GM21723 (cell line): ENCODE data around the gene GPC3.

Source experiments
- ATAC-seq: cut with Tn5 transposase; IDR thresholded peaks from one replicate; pipeline ENCODE4 v1.9.1; 2021; ENCODE audit warnings: mild to moderate bottlenecking, moderate library complexity; ENCODE audit not compliant: unreplicated experiment

Gene GPC3

DNA sequence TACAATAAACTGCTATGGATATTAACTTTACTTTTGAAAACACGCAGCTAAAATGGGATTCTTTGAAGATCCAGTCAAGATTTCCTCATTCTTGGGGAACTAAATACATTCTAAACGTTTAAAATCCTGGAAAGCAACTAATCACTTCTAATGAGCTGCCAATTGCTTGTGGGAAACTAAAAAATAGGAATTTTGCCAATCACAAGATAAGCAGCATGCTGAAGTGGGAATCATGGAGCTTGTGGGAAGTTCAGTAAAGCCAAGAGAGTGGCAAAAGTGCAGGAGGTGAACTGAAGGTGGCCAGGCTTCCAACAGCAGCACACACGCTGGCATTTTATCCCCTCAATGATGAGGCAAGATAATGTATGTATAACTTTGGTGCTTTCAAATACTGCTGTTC, 133.0 kb downstream of the GPC3 start:
- ATAC-seq, result no peak

- no peak for ATAC-seq
These were observed 135.0 kb downstream of the GPC3 start for GRCh38 chrX:133850399-133850798.

DNA sequence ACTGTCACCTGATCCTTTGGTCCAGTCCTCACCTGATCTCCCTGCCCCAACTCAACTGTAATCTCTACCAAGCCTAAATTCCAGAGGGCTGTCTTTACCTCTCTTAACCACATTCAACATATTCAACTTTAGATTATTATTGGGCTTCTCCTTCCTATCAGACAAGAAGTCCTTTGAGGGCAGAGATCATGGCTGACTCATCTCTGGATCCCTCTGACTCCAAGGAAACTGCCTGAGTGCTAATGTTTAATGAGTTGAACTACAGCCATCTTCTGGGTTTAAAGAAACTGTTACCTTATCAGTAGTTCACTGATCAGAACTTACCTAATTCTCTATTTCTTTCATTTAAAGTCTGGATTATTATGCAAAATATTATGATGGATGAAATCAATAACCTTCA, 135.7 kb downstream of the GPC3 start:
- no peak for ATAC-seq

DNA sequence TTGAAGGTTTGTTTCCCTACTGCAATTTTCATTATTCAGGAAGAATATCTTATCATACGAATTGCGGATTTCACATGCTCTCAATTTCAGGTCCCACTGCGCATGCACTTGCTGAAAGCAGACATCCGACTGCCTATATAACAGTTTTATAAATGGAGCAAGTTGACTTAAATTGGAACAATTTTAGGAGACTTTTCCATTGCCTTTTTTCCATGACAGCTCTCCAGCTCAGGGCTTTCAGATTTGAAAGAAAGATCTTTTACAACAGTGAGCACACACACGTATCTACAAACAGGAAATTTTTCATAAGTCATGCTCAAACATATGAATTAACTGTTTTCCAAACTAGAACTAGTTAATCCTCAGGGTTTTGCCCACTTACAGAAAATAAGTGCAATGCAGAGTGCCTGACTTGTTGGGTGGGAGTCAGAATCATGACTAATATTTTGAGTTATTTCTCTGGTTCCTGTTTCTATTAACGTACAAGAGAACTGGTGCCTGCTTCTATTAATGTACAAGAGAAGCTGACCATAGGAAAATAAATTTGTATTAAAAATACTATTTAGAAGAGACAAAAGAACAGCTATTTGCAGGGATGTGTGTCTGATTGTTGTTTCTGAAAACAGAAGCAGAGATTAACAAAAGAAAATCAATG, 137.9 kb downstream of the GPC3 start:
- ATAC-seq, result no peak

DNA sequence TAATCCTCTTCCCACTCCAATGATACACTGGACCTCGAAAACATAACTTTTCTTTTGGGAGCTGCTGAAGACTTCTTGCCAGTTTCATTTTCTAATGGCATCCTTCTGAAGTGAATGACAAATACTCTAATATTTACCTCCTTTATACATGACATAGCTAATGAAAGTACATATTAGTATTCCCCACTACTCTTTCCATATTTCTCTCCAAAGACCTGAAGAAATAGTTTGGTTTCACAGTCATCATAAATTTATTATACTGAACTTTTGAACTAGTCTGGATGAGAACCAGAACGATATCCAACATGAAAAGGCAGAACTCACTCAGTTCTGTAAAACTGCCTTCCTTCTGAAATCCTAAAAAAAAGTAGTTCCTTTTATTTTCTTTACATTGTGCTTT, 139.1 kb downstream of the GPC3 start:
- ATAC-seq, result no peak

DNA sequence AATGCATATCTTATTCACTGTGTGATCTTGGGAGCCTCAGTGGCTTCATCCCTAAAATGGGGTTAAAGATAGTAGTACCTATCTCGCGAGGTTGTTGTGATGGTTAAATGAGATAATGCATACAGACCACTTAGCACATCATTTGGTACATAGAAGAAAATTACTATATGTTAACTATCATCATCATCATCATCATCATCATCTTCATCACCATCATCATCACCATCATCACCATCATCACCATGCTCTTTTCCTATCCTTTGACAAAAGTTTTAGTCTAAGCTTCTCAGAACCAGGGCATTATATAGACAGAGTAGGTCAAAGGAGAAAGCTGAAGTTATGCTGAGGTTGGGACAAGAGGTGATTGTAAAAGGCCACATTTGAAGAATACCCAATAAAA, 145.0 kb downstream of the GPC3 start:
- ATAC-seq, result no peak

- no peak for ATAC-seq
These were observed 146.4 kb downstream of the GPC3 start for GRCh38 chrX:133838761-133839676.

- no peak for ATAC-seq
These were observed 148.3 kb downstream of the GPC3 start for GRCh38 chrX:133837091-133837490.

DNA sequence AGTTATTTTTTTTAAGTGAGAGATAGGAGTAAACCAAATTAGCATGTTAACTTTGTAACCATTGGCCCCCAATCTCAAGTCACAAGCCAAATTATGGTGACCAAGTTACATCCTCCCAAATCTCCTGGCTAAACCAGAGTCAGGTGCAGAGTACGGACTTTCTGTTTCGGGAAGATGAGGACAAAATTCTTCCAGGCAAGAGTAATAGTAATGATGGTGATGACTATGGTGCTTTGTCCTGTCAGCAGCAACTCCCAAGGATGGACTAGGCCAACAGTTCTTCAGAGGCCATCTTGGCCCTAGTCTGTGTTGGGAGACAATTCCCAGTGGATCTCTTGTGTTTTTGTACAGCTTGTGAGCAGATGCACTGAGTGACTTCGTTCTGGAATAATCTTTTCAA, 148.8 kb downstream of the GPC3 start:
- no peak for ATAC-seq

- ATAC-seq, result no peak
These were observed 150.6 kb downstream of the GPC3 start for GRCh38 chrX:133834771-133835170.

- no peak for ATAC-seq
These were observed 165.8 kb downstream of the GPC3 start for GRCh38 chrX:133819546-133819945.

GRCh38 chrX:133818019-133818418, 167.4 kb downstream of the GPC3 start:
- no peak for ATAC-seq

DNA sequence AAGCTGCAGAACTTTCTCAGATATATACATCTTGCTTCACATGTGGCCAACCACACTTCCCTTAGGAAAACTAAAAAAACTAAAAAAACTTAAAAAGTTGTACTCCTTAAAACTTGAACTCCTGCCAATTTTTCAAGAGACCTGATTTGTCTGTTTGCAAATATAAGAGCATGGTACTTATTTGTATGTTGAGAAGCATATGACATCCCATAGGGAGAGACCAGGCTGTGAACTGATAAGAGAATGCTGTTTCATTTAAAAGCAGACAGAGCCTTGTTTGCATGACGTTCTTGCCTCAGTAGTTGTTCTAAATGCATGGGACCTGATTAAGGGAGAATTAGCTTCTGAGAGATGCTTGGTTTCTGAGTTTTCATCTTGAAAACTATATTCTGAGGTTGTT, 169.9 kb downstream of the GPC3 start:
- ATAC-seq, result no peak

DNA sequence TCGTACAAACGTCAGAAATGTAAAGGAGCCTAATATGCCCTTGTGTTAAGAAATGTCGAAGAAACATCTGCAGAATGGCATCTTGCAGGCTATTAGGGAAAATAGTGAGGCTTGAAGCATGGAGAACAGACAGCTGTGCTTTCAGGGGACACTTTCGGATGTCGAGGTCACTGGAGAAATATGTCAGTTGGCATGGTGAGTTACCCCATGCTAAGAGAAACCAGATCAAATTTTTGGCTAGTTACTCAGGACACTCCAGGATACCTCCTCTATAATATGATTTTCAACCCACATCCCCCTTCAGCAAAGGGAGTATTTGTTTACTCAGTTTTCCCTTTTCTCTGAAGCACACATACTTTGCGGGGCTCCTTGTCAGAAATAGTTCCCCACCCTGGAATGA, 171.4 kb downstream of the GPC3 start:
- no peak for ATAC-seq

- no peak for ATAC-seq
These were observed 173.0 kb downstream of the GPC3 start for GRCh38 chrX:133812402-133812801.

GRCh38 chrX:133810925-133811324, 174.5 kb downstream of the GPC3 start:
- ATAC-seq, result no peak

DNA sequence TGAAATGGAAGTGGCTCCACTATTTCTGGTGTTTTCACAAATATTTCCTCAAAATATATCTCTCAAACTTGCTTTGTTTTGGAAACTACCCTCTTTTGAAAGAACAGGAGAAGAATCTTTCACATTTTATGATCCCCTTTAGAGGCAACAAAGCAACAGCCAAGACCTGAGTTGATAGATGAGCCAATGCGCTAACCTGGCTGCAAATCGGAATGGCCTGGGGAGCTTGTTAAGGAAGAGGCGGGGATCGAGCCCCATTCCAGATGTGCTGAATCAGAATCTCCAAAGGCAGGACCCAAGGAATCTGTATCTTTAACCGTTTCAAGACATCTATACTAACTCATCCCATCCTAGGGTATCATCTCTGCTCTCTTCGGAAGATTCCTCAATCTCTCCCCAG, 181.3 kb downstream of the GPC3 start:
- ATAC-seq, result no peak

DNA sequence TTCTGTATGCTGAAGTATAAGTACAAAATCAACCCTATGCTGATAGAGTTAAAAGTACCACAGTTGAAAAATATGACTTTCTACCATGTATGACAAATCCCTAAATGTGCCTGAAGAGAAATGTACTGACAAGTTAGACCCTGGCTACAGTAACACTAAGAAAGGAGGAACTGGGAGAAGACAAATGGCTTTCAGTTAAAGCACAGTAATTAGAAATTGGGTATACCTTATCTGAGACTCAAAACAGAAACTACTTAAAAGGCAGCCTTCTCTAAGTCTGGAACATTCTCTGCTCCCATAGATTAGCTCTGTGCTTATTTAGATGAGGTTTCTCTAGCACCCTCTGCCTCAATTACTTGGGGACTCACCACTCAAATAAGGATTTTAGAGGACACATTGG, 189.1 kb downstream of the GPC3 start:
- ATAC-seq, result no peak

- ATAC-seq, result no peak
These were observed 191.3 kb downstream of the GPC3 start for GRCh38 chrX:133794126-133794525.

DNA sequence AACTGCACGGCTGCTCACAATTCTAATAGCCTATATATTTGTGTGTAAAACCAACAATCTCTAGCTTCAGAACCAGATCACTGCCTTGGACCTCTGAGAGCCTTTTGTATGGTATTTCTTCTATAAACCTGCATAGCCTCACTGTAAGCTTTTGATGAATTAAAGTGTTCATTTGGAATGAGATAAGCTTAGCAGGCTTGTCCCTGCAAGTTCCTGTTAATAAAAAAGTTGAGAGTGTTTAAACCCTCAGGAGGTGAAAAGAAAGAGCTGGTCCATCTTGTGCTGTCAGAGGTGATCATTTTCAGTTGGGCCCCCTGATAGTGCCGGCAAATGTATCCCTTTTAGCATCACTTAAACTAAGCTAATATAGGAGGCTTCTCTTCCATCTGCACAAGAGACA, 191.8 kb downstream of the GPC3 start:
- no peak for ATAC-seq

GRCh38 chrX:133792198-133792953, 193.0 kb downstream of the GPC3 start:
- peak; percentile 90 for ATAC-seq

DNA sequence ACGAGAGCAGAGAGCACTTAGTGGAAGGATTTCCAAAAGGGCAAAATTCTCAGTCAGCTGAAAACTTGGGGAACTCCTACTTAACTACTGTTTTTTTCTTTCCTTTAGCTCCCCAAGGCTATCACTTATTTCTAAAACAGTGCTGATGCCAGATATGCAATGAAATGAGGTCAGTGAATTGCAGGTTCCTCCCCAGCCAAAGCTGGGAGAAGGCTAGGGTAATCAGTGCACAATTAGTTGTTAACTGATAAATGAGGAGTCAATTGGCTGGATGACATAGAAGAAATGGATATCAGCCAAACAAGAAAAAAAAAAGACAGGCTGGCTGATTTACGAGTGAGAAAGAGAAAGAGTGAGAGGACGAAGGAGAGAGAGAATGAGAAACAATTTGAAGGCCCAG, 195.6 kb downstream of the GPC3 start:
- no peak for ATAC-seq
